ENCODE data around the gene SORCS2. TPM values are rescaled to one million over a fixed set of nuclear protein-coding genes. Genes with fewer than 3 reads are reported as not detected.

Gene SORCS2
- total RNA-seq, 1 experiment from 2014 or later = 4.1 TPM

DNA sequence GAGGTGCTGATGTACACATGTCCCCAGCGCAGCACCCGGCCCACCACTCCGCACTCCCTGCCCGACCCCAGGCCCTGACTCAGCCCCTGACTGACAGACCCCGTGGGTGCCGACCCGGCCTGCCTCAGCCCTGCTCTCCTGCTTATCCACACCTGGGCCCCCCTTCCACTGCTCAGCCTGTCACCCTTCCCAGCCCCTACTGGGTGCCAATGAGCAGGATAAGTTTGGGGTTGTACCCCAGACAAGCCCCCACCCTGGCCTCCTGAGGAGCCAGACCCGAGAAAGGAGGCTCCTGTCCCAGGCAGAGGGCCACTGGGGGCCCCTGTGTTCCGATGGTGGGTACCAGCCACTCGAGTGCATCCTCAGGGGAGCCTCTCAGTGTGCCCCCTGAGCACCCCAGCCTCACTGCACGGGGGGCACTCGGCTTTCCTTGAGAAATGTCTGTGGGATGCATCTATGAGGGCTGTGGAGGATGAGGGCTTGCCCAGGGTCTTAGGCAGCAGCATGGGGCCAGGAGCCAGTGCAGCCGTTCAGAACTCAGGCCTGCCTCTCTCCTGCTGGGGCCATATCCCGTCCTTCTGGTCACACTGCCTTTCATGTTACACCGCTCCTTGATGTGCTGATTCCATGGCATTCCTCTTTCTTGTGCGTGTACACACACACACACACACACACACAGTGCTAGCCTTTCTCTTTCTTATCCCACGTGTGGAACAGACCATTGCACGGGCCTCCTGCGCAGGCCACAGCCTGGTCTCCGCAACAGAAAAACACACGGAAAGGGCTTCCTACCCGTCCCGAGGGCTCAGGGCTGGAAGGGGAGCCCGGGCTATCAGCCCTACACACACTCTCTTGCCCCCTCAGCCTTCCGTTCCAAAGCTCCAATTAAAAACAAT lies 462.5 kb downstream of the SORCS2 start:
- Histone ChIP-seq H3K36me3 (ENCODE audit: low read depth, low read length) (no peaks in the 10 kb centered on the region), H3K4me1 (ENCODE audit: insufficient read depth, low read length) (peaks cover 13% of the 10 kb centered on the region), H2AFZ (ENCODE audit: low read length) (no peak overlapping the region), H3K9ac (ENCODE audit: low read length) (no peak overlapping the region), H3K27ac (ENCODE audit: low read length) (no peak overlapping the region), H3F3A (ENCODE audit: low read length, unreplicated experiment) (no peaks in the 10 kb centered on the region), H3K9me3 (ENCODE audit: low read length) (no peaks in the 10 kb centered on the region), H3K4me3 (ENCODE audit: low read length) (no peak overlapping the region), H4K20me1 (ENCODE audit: low read length) (no peaks in the 10 kb centered on the region), H3K9me2 (replicated peaks; ENCODE audit: low read length) (no peaks in the 10 kb centered on the region), H3K79me2 (ENCODE audit: low read length) (no peaks in the 10 kb centered on the region), H3K27me3 (ENCODE audit: low read length) (no peaks in the 10 kb centered on the region), H3K4me2 (ENCODE audit: low read length) (no peak overlapping the region)
- no TSS peak for BruUV-seq (replicated peaks)
- CTCF ChIA-PET = no interaction called here
- DNase-seq = no peak
- intact Hi-C loops (cut with micrococcal nuclease) = no loop called here
- no peak for ATAC-seq
- no peak for TF ChIP-seq EZH2 (IDR thresholded peaks at IDR 0.05; ENCODE audit: low read length, unreplicated experiment)
- no peak for TF ChIP-seq EZH2phosphoT487 (IDR thresholded peaks at IDR 0.05; ENCODE audit: borderline replicate concordance, low read length)
- TF ChIP-seq, protein P1, sequence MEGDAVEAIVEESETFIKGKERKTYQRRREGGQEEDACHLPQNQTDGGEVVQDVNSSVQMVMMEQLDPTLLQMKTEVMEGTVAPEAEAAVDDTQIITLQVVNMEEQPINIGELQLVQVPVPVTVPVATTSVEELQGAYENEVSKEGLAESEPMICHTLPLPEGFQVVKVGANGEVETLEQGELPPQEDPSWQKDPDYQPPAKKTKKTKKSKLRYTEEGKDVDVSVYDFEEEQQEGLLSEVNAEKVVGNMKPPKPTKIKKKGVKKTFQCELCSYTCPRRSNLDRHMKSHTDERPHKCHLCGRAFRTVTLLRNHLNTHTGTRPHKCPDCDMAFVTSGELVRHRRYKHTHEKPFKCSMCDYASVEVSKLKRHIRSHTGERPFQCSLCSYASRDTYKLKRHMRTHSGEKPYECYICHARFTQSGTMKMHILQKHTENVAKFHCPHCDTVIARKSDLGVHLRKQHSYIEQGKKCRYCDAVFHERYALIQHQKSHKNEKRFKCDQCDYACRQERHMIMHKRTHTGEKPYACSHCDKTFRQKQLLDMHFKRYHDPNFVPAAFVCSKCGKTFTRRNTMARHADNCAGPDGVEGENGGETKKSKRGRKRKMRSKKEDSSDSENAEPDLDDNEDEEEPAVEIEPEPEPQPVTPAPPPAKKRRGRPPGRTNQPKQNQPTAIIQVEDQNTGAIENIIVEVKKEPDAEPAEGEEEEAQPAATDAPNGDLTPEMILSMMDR (conservative IDR thresholded peaks at IDR 0.05; ENCODE audit: low read depth, low read length) = no peak
- POLR2A ChIA-PET (ENCODE audit: unreplicated experiment) = no interaction called here

DNA sequence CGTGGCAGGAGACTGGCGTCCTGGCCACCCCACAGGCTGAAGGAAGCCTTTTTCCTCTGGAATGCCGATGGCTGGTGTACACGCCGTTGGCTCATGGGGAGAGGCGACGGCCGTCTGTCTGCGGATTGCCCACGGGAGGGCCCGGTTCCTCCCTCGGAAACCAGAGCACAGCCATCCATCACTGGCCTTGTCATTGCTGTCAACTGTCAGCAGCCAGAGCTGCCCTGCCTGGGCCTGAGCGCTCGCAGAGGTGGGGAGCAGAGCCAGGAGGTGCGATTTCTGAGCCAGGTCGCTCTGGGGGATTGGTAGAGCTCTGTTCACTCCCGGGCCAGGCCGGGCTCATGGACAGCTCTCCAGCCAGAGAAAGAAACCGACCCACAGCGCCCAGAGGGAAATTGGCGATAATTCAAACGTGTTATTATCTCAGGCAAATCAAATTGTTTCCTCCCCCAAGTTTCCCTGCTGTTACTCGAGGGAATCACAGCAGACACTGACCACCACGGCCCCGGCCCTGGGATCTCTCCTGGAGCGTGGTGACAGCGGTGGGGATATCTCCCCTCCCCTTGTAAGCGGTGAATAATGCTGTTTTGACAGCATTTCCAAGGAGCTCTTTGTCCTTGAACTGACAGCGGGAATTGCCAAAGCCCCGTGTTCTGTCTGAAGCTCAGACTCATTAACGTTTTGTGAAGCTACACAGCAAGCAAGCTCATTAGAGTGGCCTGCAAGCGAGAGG lies 463.3 kb downstream of the SORCS2 start:
- no peak overlapping the region for H3K4me2 ChIP-seq (ENCODE audit: low read length)
- ChIA-PET POLR2A (ENCODE audit: unreplicated experiment) (no interaction called here), CTCF (no interaction called here)
- ATAC-seq = no peak
- no peaks in the 10 kb centered on the region for H3K27me3 ChIP-seq (ENCODE audit: low read length)
- H3K4me1 ChIP-seq (ENCODE audit: insufficient read depth, low read length) = peaks cover 8% of the 10 kb centered on the region
- no peak overlapping the region for H2AFZ ChIP-seq (ENCODE audit: low read length)
- H3K9me2 ChIP-seq (replicated peaks; ENCODE audit: low read length) = no peaks in the 10 kb centered on the region
- no peak overlapping the region for H3K27ac ChIP-seq (ENCODE audit: low read length)
- H3K9ac ChIP-seq (ENCODE audit: low read length) = no peak overlapping the region
- no peaks in the 10 kb centered on the region for H3K36me3 ChIP-seq (ENCODE audit: low read depth, low read length)
- H4K20me1 ChIP-seq (ENCODE audit: low read length) = no peaks in the 10 kb centered on the region
- no peaks in the 10 kb centered on the region for H3K9me3 ChIP-seq (ENCODE audit: low read length)
- H3F3A ChIP-seq (ENCODE audit: low read length, unreplicated experiment) = no peaks in the 10 kb centered on the region
- no peaks in the 10 kb centered on the region for H3K79me2 ChIP-seq (ENCODE audit: low read length)
- no TSS peak for BruUV-seq (replicated peaks)
- DNase-seq = no peak
- intact Hi-C loops (cut with micrococcal nuclease) = no loop called here
- TF ChIP-seq, protein P1 (conservative IDR thresholded peaks at IDR 0.05; ENCODE audit: low read depth, low read length) = no peak
- TF ChIP-seq EZH2phosphoT487 (IDR thresholded peaks at IDR 0.05; ENCODE audit: borderline replicate concordance, low read length) = no peak
- no peak for TF ChIP-seq EZH2 (IDR thresholded peaks at IDR 0.05; ENCODE audit: low read length, unreplicated experiment)
- no peak overlapping the region for H3K4me3 ChIP-seq (ENCODE audit: low read length)

Data from PC-3 (cell line).